Heart left ventricle (tissue), 13 donors: ENCODE data around the gene PLAU.

Experiments used
- POLR2A ChIP-seq, 2 donors: fragments of 450-650 bp; IDR thresholded peaks; one replicate each; pipeline ENCODE4 v1.6.1; 2017; ENCODE audit warnings: antibody characterized with exemption in 2 of 2, mild to moderate bottlenecking in 2 of 2, moderate library complexity in 2 of 2
- TF ChIP-seq, protein P1 (sequence below), 12 donors: fragments of 200-600 bp; sonication (generic) in 4 of 12; IDR thresholded peaks; one replicate each; pipeline versions ENCODE4 v1.5.0 to v1.8.0; 2018 to 2022; ENCODE audit warnings: antibody characterized with exemption in 12 of 12, mild to moderate bottlenecking in 5 of 12
- donor health status: ischemic (EF 13 %, LVEDD 7.1; RV severe dilation, severe dysfunction).
- donor health status: DM: no; HTN: yes; CAD: no.
- donor health status: DM: no; HTN: no; CAD: no.
- donor health status: ischemic (EF 25% LVEDD 6.9; RV normal size, moderate dysfunction).
- donor health status: ischemic (EF 25% LVEDD 5.7; RV mildly dilated, moderate dysfunction).
- donor health status: ischemic (EF 35%, LVEDD 5.7; RV mildly dilated, moderate dysfunction).
- donor health status: nonischemic (EF 11% LVEDD 7.7; RV severe dilation, severe dysfunction).
- donor health status: DM: yes; HTN: yes; CAD: no.
- donor health status: PGD.
- donor health status: ischemic (EF 29% LVEDD 5.4; RV normal size, mild dysfunction).
- donor health status: nonischemic (EF 23%, LVEDD 6.1; RV moderate dilation, normal function).

DNA sequence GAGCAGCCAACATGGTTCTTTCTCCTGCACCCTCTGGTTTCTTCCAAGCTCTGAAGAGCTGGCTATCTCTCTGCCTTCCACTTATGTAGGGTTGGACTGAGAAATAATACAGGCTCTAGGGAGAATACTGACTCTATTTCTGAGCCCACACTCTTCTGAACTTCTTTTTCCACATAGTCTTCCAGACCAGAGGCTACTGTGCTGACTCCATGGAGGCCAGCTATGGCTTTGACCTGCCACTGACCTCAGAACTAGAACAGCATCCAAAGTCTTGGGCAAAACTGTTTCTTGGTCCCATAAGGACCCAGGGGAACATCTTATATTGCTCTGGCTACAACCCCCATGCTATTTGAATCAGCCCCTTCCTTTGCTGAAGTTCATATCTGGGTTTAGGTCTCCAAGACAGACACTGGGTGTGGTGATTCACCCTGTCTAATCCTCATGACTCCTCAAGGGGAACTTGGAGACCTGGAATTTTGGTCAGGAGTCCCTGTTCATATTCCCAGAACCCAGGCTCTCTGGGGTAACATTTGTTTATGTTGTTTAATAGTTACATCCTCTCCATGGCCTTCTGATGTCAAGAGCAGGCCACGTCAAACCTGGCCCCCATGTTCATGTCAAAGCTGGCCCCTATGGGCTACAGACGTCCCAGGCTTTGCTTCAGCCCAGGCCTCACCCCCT, 12.1 kb upstream of the PLAU start:
- TF ChIP-seq, protein P1, sequence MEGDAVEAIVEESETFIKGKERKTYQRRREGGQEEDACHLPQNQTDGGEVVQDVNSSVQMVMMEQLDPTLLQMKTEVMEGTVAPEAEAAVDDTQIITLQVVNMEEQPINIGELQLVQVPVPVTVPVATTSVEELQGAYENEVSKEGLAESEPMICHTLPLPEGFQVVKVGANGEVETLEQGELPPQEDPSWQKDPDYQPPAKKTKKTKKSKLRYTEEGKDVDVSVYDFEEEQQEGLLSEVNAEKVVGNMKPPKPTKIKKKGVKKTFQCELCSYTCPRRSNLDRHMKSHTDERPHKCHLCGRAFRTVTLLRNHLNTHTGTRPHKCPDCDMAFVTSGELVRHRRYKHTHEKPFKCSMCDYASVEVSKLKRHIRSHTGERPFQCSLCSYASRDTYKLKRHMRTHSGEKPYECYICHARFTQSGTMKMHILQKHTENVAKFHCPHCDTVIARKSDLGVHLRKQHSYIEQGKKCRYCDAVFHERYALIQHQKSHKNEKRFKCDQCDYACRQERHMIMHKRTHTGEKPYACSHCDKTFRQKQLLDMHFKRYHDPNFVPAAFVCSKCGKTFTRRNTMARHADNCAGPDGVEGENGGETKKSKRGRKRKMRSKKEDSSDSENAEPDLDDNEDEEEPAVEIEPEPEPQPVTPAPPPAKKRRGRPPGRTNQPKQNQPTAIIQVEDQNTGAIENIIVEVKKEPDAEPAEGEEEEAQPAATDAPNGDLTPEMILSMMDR (IDR thresholded peaks at IDR 0.05) = no peak
- no peak for TF ChIP-seq POLR2A (IDR thresholded peaks at IDR 0.05)
